HepG2 (cell line): ENCODE results near the gene ADAT3. TPM values are rescaled to one million over a fixed set of nuclear protein-coding genes. Genes with fewer than 3 reads are reported as not detected.

ENCODE experiments used
- ATAC-seq: fragments of 200-7000 bp; cut with Tn5 transposase; 3 replicates; pipeline ENCODE4 v1.9.1; 2020; ENCODE audit warnings: mild to moderate bottlenecking, moderate library complexity
- BruUV-seq: library from RNA; stranded (reverse); fragments of 400-500 nt; replicated peaks from 2 replicates; lab custom pipeline; 2021; lab: Mats Ljungman, UMichigan
- CTCF ChIA-PET: fragments of 300-600 bp; formaldehyde crosslinking; extraction: SDS; loops from one replicate; lab custom pipeline; 2021; ENCODE audit warnings: low total read pairs, inconsistent platforms, low intra/inter-chr PET ratio; lab: Yijun Ruan, JAX
- POLR2A ChIA-PET: fragments of 350-600 bp; sonication (Branson Sonifier 250); formaldehyde crosslinking; loops from one replicate; lab custom pipeline; 2020; ENCODE audit warnings: antibody characterized with exemption, inconsistent platforms; lab: Yijun Ruan, JAX
- DNase-seq: peaks from one replicate; pipeline ENCODE4 v3.0.0-alpha.2; 2015; ENCODE audit warnings: low spot score
- FAIRE-seq: peaks from 3 replicates; lab custom pipeline; 2011; peaks lifted over from hg19 to GRCh38; lab: Jason Lieb, UNC
- H2AFZ ChIP-seq: one replicate; pipeline ENCODE4 v1.6.1; 2011; ENCODE audit warnings: low read length, inconsistent platforms
- H3K27ac ChIP-seq: fragments of 300-600 bp; 3 replicates; pipeline ENCODE4 v1.8.0; 2011; ENCODE audit warnings: mixed run types, mild to moderate bottlenecking, mixed read lengths, low read length, inconsistent platforms; ENCODE audit not compliant: insufficient read depth; ENCODE audit errors: extremely low read length
- H3K27me3 ChIP-seq, 2 experiments: fragments of 200-600 bp in 1 of 2; 2 replicates in 1 of 2; 3 replicates in 1 of 2; pipeline versions ENCODE4 v1.6.0 to v1.8.0; 2011; ENCODE audit warnings: low read length in 2 of 2, mild to moderate bottlenecking in 2 of 2, moderate library complexity in 2 of 2, inconsistent platforms in 1 of 2; ENCODE audit not compliant: insufficient read depth in 2 of 2, control insufficient read depth in 1 of 2
- H3K36me3 ChIP-seq, 2 experiments: fragments of 200-600 bp in 1 of 2; replicated peaks in 1 of 2; 2 replicates in 1 of 2; 3 replicates in 1 of 2; pipeline versions ENCODE4 v1.5.1 to v1.8.0; 2011; ENCODE audit warnings: low read length in 2 of 2, inconsistent platforms in 1 of 2; ENCODE audit not compliant: insufficient read depth in 2 of 2, control insufficient read depth in 1 of 2
- H3K4me1 ChIP-seq: 2 replicates; pipeline ENCODE4 v1.5.1; 2012; ENCODE audit warnings: low read length, inconsistent platforms; ENCODE audit not compliant: insufficient read depth
- H3K4me2 ChIP-seq: 2 replicates; pipeline ENCODE4 v1.6.0; 2011; ENCODE audit warnings: low read depth, low read length, inconsistent platforms
- H3K4me3 ChIP-seq, 3 experiments: fragments of 200-600 bp in 1 of 3; sonication (generic), shearing (Covaris generic) in 1 of 3; replicated peaks in 1 of 3; 2 replicates each; pipeline ENCODE4 v1.5.1; 2011 to 2016; ENCODE audit warnings: low read length in 3 of 3, inconsistent platforms in 2 of 3, low read depth in 2 of 3, mild to moderate bottlenecking in 2 of 3, control low read depth in 1 of 3, mixed read lengths in 1 of 3; ENCODE audit not compliant: insufficient read depth in 1 of 3
- H3K79me2 ChIP-seq: one replicate; pipeline ENCODE4 v1.6.1; 2011; ENCODE audit warnings: low read length, inconsistent platforms; ENCODE audit not compliant: insufficient read depth
- H3K9ac ChIP-seq: 2 replicates; pipeline ENCODE4 v1.6.0; 2011; ENCODE audit warnings: mild to moderate bottlenecking, low read depth, low read length, inconsistent platforms; ENCODE audit not compliant: insufficient read depth
- H3K9me3 ChIP-seq: 2 replicates; pipeline ENCODE4 v1.5.1; 2012; ENCODE audit warnings: mild to moderate bottlenecking, low read length
- H4K20me1 ChIP-seq: 2 replicates; pipeline ENCODE4 v1.6.0; 2011; ENCODE audit warnings: inconsistent platforms, mild to moderate bottlenecking, low read length, moderate library complexity; ENCODE audit not compliant: insufficient read depth
- GPN1 ChIP-seq: sonication (generic); formaldehyde crosslinking; IDR thresholded peaks from 2 replicates; pipeline ENCODE4 v1.5.1; 2020; ENCODE audit warnings: missing genetic modification reagents, borderline replicate concordance
- MTERF4 ChIP-seq: sonication (generic); formaldehyde crosslinking; IDR thresholded peaks from 2 replicates; pipeline ENCODE4 v1.8.0; 2023; ENCODE audit warnings: mild to moderate bottlenecking, missing genetic modification reagents
- TRIM24 ChIP-seq: sonication (generic); formaldehyde crosslinking; IDR thresholded peaks from 2 replicates; pipeline ENCODE4 v1.8.0; 2022; ENCODE audit warnings: mild to moderate bottlenecking, missing genetic modification reagents
- ZNF326 ChIP-seq: sonication (generic); formaldehyde crosslinking; IDR thresholded peaks from 2 replicates; pipeline ENCODE4 v1.4.0; 2020; ENCODE audit warnings: missing genetic modification reagents, borderline replicate concordance
- ZNF7 ChIP-seq: IDR thresholded peaks from 2 replicates; pipeline ENCODE4 v1.6.1; 2016; ENCODE audit warnings: missing biosample characterization, missing genetic modification reagents
- WGBS: methylation state at CpG from one replicate; pipeline ENCODE4 v1.1.6; 2017; ENCODE audit warnings: low lambda C conversion rate; 5-methylcytosine and 5-hydroxymethylcytosine counted together
- in situ Hi-C: cut with HindIII; loops from 2 replicates; pipeline ENCODE4 v1.10.0; 2017; ENCODE audit warnings: low pct_unique_long_range_greater_than_20kb; ENCODE audit not compliant: extremely low pct_ligation_motif_present
- intact Hi-C: fragments of 100-400 bp; cut with micrococcal nuclease; formaldehyde crosslinking; loops from one replicate; pipeline ENCODE4 v1.10.0; 2022; ENCODE audit not compliant: unreplicated experiment
- polyA plus RNA-seq, 8 experiments: library from polyadenylated mRNA; depleted of rRNA in 3 of 8; stranded (reverse) in 7 of 8; unstranded in 1 of 8; fragments of >200 nt; fragmentation: Illumina TruSeq in 4 of 8; extraction: Trizol in 4 of 8; gene quantifications; 2 replicates each; pipeline versions ENCODE4 v1.2.1 to v1.2.3, GENCODE V29; 2011 to 2016; ENCODE audit warnings: low read depth in 4 of 8, missing spikeins in 1 of 8, mixed read lengths in 1 of 8; ENCODE audit not compliant: insufficient read depth in 1 of 8
- total RNA-seq, 5 experiments: library from RNA; depleted of rRNA; stranded (reverse); fragments of >200 nt; fragmentation: Illumina TruSeq; extraction: Trizol; gene quantifications; 2 replicates each; pipeline ENCODE4 v1.2.3, GENCODE V29; 2016; ENCODE audit warnings: low read depth in 1 of 5
- TF ChIP-seq, protein P1 (sequence below), 2 experiments: sonication (generic) in 1 of 2; formaldehyde crosslinking in 1 of 2; IDR thresholded peaks; 2 replicates each; pipeline versions ENCODE4 v1.4.0 to v1.6.1; 2016 to 2020; ENCODE audit warnings: borderline replicate concordance in 1 of 2, low read depth in 1 of 2, mild to moderate bottlenecking in 1 of 2, missing genetic modification reagents in 1 of 2

The ADAT3 gene
- total and polyA plus RNA-seq, 2 of the 13 experiments (the other 11 are each of a cell fraction or from before 2014, with no cell fraction given) = 0.95 to 3.5 TPM

DNA sequence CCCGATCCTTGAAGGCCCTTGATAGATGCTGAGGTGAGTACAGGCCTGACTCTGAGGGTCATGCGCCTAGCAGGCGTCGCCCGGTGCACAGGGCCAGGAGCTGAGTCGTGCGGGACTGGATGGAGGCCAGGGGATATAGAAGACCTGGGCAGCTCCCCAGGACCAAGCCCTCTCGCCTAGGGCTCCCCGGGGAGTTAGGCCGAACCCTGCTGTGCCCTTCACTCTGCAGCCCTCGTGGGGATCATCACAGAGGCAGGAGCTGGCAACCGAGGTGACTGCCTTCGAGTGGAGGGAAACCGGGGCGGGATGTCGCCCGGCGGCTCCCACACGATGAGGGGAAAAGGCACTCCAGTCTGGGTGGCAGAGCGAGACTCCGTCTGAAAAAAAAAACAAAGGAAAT is 47.4 kb downstream of the ADAT3 start:
- in situ Hi-C loops = no loop called here
- 96% methylated on average over 21 of the region's 21 CpGs for WGBS
- H3K4me1 ChIP-seq = no peaks in the 10 kb centered on the region
- POLR2A ChIA-PET = no interaction called here
- no peaks in the 10 kb centered on the region for H3K9me3 ChIP-seq
- H3K36me3 ChIP-seq = peaks cover 7 to 18% of the 10 kb centered on the region in 2 experiments; a peak in 3 of 5 replicates
- no peak overlapping the region for H2AFZ ChIP-seq
- intact Hi-C loops = no loop called here
- H3K27me3 ChIP-seq = no peaks in the 10 kb centered on the region
- H3K4me2 ChIP-seq = no peak overlapping the region
- peaks cover 56% of the 10 kb centered on the region for H3K79me2 ChIP-seq
- CTCF ChIA-PET = no interaction called here
- H3K27ac ChIP-seq = no peak overlapping the region
- FAIRE-seq (no peak), DNase-seq (no peak), ATAC-seq (no peak)
- H4K20me1 ChIP-seq = peaks cover 42% of the 10 kb centered on the region; the same call in 1 of the 2 replicates
- no TSS peak for BruUV-seq
- no peak overlapping the region for H3K4me3 ChIP-seq
- no peak for TF ChIP-seq ZNF326
- TF ChIP-seq ZNF7 (CRISPR knock-in tag) = no peak
- TF ChIP-seq, protein P1, sequence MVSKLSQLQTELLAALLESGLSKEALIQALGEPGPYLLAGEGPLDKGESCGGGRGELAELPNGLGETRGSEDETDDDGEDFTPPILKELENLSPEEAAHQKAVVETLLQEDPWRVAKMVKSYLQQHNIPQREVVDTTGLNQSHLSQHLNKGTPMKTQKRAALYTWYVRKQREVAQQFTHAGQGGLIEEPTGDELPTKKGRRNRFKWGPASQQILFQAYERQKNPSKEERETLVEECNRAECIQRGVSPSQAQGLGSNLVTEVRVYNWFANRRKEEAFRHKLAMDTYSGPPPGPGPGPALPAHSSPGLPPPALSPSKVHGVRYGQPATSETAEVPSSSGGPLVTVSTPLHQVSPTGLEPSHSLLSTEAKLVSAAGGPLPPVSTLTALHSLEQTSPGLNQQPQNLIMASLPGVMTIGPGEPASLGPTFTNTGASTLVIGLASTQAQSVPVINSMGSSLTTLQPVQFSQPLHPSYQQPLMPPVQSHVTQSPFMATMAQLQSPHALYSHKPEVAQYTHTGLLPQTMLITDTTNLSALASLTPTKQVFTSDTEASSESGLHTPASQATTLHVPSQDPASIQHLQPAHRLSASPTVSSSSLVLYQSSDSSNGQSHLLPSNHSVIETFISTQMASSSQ (IDR thresholded peaks at IDR 0.05; ENCODE audit: low read depth) = no peak
- TF ChIP-seq, protein P1 (CRISPR knock-in tag; IDR thresholded peaks at IDR 0.05; ENCODE audit: borderline replicate concordance) = no peak
- TF ChIP-seq GPN1 = no peak
- no peak for TF ChIP-seq TRIM24 (CRISPR knock-in tag)
- TF ChIP-seq MTERF4 (CRISPR knock-in tag) = no peak
- no peak overlapping the region for H3K9ac ChIP-seq
